HG03342 (cell line): ENCODE results near the gene EVC2.

ENCODE experiments used
- ATAC-seq: cut with Tn5 transposase; IDR thresholded peaks from one replicate; pipeline ENCODE4 v1.9.1; 2021; ENCODE audit warnings: mild to moderate bottlenecking, moderate library complexity; ENCODE audit not compliant: unreplicated experiment

Gene EVC2

DNA sequence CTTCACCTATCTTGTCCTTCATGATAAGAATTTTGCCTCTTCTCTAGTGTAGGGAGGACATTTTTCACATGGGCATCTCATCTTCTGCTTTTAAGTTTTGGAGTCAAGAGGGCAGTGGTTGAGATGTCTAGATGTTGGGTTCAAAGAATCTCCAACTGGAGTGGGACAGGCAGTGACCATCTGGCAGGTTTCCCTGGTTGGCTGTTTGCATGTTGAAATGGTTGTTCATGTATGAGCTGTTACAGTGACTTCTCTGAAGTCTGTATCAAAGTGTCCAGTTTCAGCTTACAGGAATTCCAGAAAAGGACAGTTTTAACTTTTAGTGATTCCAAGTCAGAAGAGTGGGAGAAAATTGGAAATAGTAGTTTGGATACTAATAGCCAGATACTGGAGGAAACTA is 192.7 kb downstream of the EVC2 start:
- no peak for ATAC-seq
